Stimulated activated CD4-positive, alpha-beta T cell treated with anti-CD3 and anti-CD28 coated beads, TNF-alpha, amount 100 ng/mL, for 48 hours (primary cell): ENCODE results near the gene KAZN.

Experiments used
- DNase-seq, 3 donors: peaks; one replicate each; pipeline ENCODE4 v3.0.0-alpha.2; 2020; ENCODE audit warnings: low read depth in 3 of 3

KAZN gene

DNA sequence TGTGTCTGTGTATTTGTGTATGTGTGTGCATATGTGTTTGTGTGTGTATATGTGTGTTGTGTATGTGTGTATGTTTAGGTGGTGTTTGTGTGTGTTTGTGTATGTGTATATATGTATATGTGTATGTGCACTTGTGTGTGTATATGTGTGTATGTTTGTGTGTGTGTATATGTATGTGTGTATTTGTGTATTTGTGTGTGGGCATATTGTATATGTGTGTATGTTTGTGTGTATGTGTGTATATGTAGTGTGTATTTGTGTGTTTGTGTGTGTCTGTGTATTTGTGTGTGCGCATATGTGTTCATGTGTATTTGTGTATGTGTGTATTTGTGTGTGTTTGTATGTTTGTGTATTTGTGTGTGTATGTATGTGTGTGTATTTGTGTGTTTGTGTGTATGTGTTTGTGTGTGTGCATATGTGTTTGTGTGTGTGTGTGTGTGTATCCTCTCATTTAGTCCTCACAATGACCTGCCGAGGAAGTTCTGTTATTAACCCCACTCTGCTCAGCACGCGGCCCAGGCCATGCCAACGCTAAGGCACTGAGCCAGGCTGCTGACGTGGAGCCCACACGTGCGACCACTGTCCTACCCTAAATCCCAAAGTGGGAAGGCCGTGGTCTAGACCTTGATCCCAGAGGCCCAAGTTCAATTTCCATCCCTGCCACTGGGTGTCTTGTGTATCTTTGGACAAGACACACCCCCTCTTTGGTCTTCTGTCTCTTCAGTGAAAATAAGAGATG lies 511.8 kb downstream of the KAZN start:
- no peak for DNase-seq

DNA sequence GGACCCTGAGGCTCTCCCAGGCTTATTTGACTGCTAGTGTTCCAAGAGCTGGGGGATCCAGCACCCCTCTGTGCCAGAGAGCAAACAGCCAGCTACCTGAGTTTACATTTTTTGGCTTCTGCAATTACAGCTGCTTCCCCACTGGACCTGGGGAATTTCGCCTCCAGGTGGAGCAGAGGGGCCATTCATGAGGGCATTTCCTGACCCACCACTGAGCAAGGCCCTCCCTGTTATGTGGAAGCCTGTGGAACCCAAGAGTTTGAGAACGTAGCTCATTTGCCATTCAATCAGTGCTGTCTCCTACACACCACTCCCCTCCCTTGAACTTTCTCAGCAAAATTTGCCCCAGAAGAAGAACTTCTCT lies 512.4 kb downstream of the KAZN start:
- no peak for DNase-seq

GRCh38 chr1:15113146-15113545 lies 514.7 kb downstream of the KAZN start:
- no peak for DNase-seq

DNA sequence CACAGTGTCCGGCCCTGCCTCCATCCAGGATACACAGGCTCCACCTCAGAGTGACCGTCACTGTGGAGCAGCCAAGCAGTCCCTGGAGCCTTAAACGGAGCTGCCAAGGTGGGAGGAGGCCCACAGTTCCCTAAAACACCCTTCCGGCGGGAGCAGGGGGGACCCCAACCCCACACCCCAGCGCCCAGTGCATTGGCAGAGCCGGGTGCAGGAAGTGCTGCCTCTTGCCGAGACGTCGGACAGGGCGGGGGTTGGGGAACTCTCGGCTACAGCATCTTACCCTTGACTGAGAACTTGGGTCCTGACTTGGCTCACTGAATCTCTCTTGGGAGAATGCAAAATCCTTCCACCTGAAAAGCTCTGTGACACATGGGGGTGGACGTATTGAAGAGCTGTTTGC lies 516.4 kb downstream of the KAZN start:
- DNase-seq = no peak

GRCh38 chr1:15115542-15116330 lies 517.3 kb downstream of the KAZN start:
- DNase-seq = no peak

- no peak for DNase-seq
These were observed 518.5 kb downstream of the KAZN start for GRCh38 chr1:15116966-15117365.

- DNase-seq = no peak
These were observed 519.3 kb downstream of the KAZN start for GRCh38 chr1:15117671-15118325.

DNA sequence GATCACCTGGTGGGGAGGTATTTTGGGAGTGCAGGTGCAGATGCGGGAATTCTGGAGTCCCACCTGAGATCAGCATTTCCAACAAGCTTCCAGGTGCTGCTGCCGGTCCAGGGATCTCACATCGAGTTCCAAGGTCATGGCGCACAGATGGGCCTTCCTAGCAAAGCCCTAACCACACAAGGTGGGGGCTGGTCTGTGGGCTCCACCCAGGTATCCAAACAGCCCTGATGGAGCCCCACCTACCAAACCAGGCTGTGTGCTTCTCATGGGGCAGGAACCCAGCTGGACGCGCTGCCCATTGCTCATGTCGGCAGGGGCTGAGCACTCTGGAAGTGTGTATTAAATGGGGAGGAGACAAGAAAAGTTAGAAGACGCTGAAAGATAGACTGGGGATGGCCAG lies 520.1 kb downstream of the KAZN start:
- no peak for DNase-seq

GRCh38 chr1:15120251-15120945 lies 521.9 kb downstream of the KAZN start:
- DNase-seq = no peak

- DNase-seq = no peak
These were observed 523.8 kb downstream of the KAZN start for GRCh38 chr1:15122331-15122730.

DNA sequence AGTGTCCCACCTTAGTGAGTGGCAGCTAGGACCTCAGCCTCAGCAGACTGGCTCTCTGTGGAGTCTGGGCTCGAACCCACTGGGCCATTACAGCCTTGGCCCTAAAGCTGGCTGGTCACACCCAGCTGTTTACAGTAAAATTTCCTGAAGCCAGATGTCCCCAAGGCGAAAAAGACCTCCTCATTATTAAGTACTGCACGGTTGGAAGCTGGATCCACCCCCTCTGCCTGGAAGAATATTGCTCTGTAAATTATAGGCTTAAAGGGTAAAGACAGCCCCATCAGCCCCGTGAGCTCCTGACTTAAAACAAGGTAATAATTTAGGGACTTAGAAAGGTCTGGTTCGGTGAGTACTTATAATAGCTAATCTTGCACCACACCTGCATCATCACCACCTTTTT lies 524.8 kb downstream of the KAZN start:
- DNase-seq = no peak

- no peak for DNase-seq
These were observed 525.4 kb downstream of the KAZN start for GRCh38 chr1:15123925-15124324.

DNA sequence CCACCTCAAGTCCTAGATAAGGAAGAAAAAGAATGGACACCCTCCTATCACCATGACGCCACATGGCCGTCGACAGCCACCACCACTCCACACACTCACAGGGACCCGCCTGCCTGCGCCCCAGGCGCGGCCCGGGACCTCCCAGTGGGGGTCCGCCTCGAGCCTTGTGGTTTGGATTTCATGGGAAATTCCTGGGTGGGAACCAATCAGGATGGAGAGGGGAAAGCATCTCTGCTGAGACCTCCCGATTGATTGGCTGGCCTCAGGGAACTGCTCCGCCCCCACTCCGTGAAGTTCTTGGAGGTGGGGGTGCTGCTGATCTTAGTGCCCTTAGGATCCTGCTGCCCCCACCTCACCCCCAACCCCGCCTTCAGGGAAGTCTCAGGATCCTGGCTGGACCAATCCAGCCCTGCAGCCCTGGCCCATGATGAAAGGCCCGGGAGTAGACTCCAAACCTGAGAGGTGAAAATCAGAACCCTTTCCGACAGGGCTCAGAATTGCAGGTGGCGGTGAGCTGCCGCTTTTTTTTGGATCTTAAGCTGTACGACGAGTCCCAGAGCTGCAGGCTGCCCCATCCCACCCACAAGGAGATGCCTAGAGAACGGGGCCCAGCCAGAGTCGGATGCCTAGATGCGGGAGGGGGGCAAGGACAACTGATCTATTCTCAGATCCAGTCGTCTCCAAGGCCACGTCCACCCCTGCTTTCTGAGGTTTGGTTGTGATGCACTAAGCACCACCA lies 526.0 kb downstream of the KAZN start:
- no peak for DNase-seq

- DNase-seq = no peak
These were observed 526.7 kb downstream of the KAZN start for GRCh38 chr1:15125101-15125745.

- no peak for DNase-seq
These were observed 529.6 kb downstream of the KAZN start for GRCh38 chr1:15128077-15128476.

DNA sequence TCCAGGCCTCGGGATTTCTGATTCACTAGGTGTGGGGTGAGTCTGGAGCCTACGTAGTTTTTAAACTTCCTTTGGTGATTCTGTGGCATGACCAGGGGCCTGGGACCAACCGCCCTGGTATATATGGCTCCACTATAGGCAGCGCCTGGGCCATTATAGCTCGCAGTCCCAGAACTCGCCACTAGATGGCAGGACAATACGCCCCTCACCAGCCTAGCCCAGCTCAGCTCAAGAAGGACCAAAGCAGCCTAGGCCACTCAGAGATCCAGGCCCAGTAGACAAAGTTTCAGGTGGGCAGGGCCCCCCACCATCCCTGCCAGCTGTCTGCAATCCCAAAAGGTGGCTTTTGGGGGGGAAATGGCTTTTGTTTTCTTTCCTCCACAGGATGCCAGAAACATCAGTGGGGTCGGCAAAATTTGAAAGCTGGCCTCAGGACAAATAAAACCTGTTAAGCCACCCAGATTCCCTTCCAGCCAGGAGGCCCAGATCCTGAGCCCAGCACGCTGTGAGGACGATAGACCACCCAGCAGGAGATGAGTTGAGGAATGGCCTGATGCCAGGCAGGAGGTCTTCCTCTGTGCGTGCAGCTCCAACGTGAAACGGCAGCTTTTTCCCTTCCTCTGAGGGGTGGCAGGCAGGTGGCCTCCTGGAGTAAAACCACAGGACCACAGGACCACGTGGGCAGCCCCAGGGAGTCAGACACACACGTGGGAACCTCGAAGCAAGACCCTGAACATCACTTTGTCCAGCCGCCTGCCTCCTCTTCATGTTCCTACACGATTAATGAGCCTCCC lies 530.2 kb downstream of the KAZN start:
- DNase-seq = peak; percentile 44 to 55 (median 53)

GRCh38 chr1:15129944-15130343 lies 531.5 kb downstream of the KAZN start:
- DNase-seq = no peak

- no peak for DNase-seq
These were observed 532.1 kb downstream of the KAZN start for GRCh38 chr1:15130607-15131006.

DNA sequence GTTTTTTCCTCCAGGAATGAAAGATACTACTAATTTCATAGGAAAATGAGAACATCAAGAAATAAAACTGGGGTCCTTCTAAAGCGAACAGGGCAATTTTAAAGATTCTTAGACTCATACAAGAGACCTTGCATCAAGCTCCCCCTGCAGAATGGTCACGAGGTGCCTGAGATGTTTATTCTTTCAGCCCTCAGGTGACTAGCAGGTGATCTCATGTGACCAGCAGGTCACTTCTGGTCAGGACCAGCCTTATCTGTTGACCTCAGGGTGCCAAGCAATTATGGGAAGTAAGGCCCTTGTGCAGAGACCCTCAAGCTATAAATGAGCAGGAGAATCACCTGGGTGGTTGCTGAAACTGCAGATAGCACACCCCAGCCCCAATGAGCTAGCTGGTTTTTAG lies 534.5 kb downstream of the KAZN start:
- DNase-seq = no peak

- no peak for DNase-seq
These were observed 535.8 kb downstream of the KAZN start for GRCh38 chr1:15134285-15134684.
